Right ventricle myocardium superior (tissue), 1 donor: ENCODE results near the gene SPAG16. TPM values are rescaled to one million over a fixed set of nuclear protein-coding genes. Genes with fewer than 3 reads are reported as not detected.

Experiments used
- ATAC-seq: fragments of 200-7000 bp; cut with Tn5 transposase; one replicate; pipeline ENCODE4 v1.9.1; 2020; ENCODE audit warnings: mild to moderate bottlenecking; ENCODE audit not compliant: poor library complexity
- DNase-seq: peaks from one replicate; pipeline ENCODE4 v3.0.0-alpha.2; 2020
- intact Hi-C: fragments of 100-400 bp; cut with DNase I; formaldehyde crosslinking; loops from one replicate; pipeline ENCODE4 v1.11.2; 2022
- total RNA-seq: library from RNA; stranded (reverse); fragmentation: NEBNext Ultra II Directional; extraction: Animal tissue kit (Norgen Biotek cat#: 25700); gene quantifications from one replicate; pipeline ENCODE4 v1.2.1, GENCODE V29; 2021
- donor health status: DM: no; HTN: yes; CAD: no; lungs with severe emphysema.

The SPAG16 gene
- total RNA-seq, 1 donor from 2014 or later, result 17.8 TPM

DNA sequence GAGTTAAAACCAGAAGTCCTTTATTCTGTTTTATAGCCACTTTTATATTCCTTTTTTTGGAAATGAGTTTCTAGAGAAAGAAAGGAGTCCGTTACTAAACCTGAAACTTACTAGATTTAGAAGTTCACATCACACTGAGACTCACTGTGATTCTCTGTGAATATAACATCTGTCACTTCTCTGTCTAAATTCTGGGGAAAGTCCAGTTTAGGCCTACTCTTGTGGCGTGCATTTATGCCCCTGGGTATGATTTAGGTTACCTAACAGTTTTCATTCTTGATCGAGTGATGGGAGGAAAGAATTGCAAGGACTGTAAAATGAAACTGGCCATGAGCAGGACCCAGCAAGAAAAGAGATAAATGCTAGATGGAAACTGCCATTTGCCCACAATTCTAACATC, 449.6 kb downstream of the SPAG16 start:
- ATAC-seq, result no peak
- intact Hi-C loops, result no loop called here
- DNase-seq, result no peak

DNA sequence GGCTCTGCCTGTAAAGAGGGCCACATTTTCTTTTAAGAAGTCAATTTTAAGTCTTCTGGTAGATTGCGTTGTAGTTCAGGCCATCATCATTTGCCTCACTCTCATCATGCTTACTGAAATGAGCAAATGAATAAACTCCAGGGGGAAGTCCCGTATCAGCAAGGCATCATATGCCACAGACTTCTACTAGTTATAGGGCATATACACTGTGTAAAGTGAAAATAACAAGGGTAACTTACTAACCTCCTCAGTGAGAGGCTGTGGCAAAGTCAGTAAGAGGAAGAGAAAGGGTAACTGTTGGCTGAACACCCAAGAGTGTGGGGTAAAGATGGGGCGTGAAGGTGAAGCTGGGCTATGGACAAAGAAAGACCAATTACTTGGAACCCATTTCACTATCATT, 456.2 kb downstream of the SPAG16 start:
- DNase-seq (no peak), ATAC-seq (no peak)
- intact Hi-C loops, result no loop called here

DNA sequence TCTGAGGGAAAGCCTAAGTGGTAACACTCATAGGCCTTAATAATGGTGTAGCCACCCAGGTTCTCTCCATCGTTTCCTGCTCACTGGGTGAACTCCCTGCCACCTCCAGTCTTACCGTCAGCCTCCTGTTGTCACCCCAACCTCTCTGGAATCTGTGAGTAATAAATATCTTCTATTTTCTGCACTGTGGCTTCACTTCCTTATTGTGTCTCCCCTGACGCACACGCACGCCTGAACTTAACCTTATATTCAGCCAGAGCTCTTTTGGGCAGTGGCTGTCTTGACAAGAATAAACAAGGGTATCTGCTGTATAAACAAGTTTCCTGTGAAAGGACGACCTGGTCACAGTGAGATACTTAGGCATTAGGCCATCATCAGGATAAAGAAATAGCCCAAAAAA, 467.2 kb downstream of the SPAG16 start:
- intact Hi-C loops, result no loop called here
- DNase-seq (no peak), ATAC-seq (no peak)

DNA sequence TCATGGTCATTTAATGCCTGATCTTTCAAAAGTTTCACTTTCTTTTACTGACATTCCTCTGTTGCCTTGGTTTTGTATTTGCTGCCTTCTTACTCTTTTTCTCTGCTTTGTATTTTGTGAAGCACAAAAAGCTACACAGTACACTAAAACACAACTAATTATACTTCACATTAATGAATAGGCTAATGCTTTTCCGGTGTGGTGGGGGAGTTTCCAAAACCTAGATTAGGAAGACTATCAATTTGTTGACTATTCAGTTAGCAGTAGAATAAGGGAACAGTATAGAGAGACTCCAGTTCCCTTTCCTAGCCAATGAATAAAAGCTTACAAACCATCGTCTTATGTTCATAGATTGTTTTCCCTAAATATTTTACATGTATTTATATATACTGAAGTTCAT, 468.3 kb downstream of the SPAG16 start:
- DNase-seq, result no peak
- intact Hi-C loops, result no loop called here

DNA sequence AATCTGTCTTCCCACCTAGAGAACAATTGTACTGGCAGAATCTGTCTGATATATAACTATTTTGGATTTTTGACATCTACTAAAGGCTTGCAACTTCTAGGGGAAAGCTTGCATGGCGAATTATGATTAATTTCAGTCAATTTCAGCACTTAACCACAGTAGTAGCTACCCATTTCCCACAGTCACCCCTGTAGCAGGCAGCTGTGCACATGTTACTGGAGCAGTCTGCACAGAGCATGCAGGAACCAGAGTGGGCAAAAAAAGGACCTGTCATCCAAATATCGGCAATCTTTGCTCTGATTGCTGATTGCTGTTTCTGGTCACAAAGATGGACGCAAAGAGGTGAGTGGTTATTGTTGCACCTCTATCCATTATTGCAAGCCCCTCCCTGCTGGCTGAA, 473.3 kb downstream of the SPAG16 start:
- DNase-seq, result no peak
- no peak for ATAC-seq
- intact Hi-C loops, result no loop called here

More for the DNA sequence above, 468.3 kb downstream of the SPAG16 start:
- ATAC-seq, result no peak

DNA sequence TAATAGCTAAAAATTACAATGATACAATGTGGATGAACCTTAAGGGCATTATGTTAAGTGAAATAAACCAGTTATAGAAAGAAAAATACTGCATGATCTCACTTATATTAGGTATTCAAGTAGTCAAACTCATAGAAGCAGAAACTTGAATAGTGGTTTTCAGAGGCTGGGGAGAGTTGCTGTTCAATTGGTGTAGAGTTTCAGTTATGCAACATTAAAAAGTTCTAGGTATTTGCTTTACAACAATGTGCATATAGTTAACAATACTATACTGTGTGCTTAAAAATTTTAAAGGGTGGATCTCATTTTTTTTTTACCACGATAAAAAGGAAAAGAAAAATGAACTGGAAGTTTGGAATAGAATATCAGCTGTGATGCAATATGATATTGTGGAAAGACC, 479.1 kb downstream of the SPAG16 start:
- DNase-seq, result no peak
- intact Hi-C loops, result no loop called here
- ATAC-seq, result no peak

DNA sequence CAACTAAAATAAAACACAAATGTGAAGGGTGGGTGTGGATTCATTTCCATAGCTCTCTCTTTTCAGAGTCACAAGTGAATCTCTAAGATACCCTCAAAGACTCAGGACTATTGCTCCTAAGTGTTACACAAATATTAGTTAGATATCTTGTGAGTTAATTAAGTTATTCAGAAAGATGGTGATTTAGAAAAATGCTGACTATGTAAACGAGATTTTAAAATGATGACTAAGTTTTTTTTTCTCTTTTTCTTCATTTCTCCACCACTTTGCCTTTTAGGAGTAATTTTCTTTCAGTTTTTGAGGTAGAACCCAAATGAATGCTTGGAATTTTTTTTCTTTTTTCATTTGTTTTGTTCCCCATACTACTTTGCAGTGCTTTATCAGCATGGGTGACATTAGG, 479.7 kb downstream of the SPAG16 start:
- intact Hi-C loops, result no loop called here
- ATAC-seq, result no peak
- no peak for DNase-seq

DNA sequence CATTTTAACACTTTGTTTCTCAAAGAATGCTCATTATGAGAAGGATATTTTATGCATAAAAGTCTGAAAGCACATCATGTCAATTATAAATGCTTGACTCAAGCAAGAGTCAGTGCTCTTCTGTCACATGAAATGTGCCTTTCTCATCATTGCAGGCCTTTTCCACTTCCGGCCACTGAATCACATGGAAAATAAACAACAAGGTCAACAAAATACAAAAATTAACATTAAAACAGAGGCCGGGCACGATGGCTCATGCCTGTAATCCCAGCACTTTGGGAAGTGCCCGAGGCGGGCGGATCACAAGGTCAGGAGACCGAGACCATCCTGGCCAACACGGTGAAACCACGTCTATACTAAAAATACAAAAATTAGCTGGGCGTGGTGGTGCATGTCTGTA, 480.6 kb downstream of the SPAG16 start:
- DNase-seq, result no peak
- no peak for ATAC-seq
- intact Hi-C loops, result no loop called here

DNA sequence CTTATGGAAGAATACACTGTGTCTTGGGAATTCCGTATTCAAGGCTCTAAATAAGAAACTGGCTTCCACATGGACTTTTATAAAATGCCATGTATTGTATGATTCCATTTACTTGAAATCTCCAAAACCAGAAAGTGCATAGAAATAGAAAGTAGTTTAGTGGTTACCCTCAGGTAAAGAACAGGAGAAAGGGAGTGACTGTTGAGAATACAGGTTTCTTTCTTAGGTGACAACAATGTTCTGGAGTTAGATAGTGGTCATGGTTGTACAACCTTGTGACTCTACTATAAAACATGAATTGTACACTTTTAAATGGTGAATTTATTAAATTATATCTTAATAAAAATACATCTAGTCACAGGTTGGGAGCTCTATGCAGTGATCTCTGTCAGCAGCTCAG, 481.8 kb downstream of the SPAG16 start:
- ATAC-seq, result no peak
- intact Hi-C loops, result no loop called here
- DNase-seq, result no peak

DNA sequence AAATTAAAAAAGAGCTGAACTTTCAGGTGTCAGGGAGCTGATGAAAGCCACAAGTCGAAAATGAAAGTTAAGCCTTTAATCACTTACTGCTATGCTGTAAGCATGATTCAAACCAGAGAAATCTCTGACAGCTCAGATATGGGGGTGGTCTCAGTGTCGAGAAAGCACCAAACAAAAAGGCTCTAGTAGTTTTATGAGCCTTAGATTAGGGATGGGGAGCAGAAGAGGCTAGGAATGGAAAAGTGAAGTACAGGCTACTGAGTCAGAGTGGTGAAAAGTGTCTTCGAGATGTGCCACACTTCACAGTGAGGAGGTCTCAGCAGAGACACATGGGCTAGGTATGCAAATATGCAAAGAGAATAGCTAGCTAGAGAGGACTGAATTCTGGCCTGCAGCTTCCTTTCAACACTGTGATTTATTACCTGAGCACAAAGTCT, 482.2 kb downstream of the SPAG16 start:
- intact Hi-C loops, result no loop called here
- DNase-seq, result no peak
- no peak for ATAC-seq

DNA sequence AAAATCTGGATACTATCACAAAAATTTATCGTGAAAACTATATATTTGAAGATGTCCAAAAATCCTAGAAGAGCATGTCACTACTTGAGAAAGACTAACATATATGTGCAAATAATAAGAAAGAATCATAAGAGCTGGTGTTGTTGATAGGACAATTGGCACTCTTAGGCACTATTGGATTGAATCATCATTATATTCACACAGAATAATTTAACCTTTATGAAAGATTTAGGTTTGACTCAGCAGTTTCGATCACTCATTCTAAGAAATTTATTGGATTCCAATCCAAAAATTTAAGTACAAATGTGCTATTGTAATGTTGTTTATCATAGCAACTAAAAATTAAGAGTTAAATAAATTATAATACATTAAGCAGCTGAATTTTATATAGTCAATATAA, 503.6 kb downstream of the SPAG16 start:
- DNase-seq, result no peak
- no peak for ATAC-seq
- intact Hi-C loops, result no loop called here

DNA sequence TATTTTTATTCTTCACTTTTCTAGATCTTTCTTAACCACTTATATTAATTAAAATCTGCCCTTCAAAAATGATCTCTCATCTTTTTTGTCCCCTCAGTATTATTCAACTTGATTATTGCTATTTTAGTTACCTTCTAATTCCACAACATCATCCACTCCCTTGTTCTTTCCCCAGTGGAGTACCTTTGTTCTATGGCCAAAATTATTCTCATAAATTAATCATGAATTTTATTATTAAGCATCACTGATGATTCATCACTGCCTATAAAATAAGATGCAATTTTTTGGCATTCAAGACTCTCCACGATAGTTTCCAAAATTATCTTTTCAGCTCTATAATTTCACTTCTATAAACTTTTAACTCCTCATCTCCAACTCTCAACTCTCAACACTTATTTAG, 505.7 kb downstream of the SPAG16 start:
- DNase-seq, result no peak
- intact Hi-C loops, result no loop called here
- no peak for ATAC-seq

DNA sequence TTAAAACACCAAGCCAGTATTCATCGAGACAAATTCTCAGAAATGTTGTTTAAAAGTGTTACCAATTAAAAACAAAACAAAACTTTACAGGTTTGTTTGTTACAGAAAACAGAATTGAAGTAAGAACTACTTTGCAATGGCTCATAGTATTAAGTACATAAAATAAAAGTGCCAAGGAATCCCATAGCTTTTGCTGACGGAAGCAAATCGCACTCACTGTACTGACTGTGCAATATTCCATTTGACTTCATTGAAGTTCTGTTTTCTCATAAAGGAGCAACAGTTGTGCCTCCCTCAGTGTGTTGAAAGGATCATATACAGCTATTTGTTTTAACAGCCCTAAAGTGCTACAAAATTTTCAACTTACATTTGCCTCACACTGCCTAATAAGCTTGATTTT, 507.8 kb downstream of the SPAG16 start:
- ATAC-seq (no peak), DNase-seq (no peak)
- intact Hi-C loops, result no loop called here

DNA sequence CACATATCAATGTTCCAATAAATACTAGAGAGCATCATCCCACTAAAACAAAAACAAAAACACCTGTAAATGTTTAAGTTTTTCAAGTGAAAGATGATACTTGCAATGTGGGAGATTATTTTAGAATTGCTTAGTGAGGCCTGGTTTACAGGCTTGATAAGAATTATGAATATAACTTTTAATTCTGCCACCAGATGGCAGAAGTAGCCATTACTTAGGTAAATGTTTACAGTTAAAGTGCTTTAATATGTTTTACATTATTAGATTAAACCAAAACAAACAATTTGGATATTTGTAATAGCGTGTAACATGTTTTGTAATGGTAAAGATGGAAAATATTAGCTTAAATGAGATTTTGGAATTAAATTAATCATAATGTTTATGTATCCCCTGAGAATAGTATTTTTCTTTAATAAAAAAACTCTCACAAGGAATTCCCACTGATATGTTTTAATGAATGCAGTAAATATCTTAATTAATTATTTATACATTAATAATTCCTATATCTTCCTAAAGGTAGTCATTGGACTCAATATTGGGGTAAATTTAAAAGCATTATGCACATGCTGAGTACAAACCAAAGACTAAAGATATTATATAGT, 522.0 kb downstream of the SPAG16 start:
- intact Hi-C loops, result no loop called here
- no peak for ATAC-seq

DNA sequence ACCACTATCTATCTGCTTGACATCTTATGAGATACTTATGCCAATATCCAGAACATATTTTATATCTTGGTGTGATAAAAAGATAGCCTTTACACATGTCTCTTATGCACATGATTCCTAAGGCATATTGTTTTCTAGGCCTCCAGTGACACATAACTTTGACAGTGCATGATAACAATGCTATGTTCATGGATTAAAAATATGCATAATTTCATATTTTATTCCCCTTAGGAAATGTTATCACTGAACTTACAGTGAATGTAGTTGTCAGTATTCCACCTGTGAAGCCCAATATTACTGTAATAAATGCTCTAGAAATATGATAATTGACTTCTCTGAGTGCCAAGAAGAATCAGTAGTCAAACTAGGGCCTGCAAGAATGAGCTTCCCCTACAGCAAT, 532.3 kb downstream of the SPAG16 start:
- intact Hi-C loops, result no loop called here
- no peak for ATAC-seq
- no peak for DNase-seq

More for the DNA sequence above, 522.0 kb downstream of the SPAG16 start:
- no peak for DNase-seq

DNA sequence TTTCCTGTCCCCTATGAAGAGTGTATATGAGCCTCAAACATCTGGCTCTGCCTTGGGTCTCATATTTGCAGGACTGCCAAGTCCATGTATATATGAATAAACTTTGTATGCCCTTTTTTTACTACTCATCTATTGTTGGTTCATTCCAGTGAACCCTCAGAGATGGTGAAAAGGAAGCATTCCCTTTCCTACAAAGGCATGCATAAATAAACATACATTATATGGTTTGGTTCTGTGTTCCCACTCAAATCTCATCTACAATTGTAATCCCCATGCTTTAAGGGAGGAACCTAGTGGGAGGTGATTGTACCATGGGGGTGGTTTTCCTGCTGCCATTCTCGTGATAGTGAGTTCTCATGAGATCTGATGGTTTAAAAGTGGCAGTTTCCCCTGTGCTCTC, 534.2 kb downstream of the SPAG16 start:
- ATAC-seq, result no peak
- intact Hi-C loops, result no loop called here
- no peak for DNase-seq

DNA sequence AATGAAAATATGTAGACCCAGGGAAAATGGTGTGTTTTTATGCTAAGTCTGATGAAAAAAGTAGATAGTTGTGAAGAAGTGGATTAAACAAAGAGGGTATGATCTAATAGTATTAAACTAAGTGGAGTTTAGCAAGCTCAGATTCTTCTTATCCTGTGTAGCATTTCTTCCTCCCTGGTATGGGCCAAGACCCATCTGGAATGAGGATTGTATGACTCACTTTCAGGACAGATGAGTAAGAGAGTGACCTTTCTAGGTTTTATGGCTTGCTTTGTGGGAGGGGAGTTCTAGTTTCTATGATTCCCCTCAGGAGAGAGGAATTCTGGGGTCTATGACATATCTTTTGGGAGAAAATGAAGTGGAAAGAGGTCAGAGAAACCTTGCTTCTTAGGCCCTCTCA, 550.1 kb downstream of the SPAG16 start:
- no peak for ATAC-seq
- no peak for DNase-seq
- intact Hi-C loops, result no loop called here

DNA sequence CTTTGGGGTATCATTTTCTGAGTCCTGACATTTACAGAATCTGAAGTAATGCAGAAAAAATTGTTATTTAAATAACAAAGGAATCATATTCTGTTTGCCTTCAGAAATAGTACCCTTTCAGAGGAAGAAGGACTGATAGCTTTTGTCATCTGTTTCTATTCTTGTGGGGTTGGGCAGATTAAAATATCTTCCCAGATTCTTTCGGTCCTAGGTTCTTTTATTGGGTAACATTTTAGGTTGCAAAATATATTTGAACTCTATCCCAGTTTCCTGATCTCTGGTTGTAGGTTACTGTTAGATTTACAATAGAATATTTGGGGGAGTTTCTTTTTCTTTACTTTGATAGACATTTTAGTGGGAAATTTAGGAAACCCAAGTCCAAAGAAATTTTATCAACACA, 550.5 kb downstream of the SPAG16 start:
- ATAC-seq (no peak), DNase-seq (no peak)
- intact Hi-C loops, result no loop called here

DNA sequence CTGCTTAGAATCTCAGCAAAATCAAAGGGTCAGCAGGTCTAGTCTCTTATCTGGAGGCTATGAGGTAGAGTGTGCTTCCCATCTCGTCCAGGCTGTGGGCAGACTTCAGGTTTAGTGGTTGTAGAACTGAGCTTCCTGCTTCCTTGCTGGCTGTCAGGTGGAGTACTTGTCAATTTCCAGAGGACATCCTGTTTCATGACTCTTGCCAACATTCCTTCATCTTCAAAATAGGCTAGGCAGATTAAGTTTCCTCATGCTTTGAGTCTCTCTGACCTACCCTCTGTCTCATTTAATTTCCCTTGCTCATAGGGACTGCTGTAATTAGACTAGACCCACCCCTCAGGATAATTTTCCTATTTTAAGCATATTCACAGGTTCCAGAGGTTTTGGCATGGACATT, 562.6 kb downstream of the SPAG16 start:
- intact Hi-C loops, result no loop called here
- DNase-seq (no peak), ATAC-seq (no peak)

DNA sequence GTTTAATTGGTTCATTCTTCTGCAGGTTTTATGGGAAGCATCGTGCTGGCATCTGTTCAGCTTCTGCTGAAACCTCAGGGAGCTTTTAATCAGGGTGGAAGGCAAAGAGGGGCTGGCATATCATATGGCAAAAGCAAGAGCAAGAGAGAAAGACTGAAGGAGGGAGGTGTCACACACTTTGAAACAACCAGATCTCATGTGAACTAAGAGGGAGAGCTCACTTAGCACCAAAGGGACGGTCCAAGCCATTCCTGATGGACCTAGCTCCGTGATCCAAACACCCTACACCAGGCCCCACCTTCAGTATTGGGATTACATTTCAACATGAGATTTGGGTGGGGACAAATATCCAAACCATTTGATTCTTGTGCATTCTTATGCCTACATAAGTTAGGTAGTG, 563.1 kb downstream of the SPAG16 start:
- no peak for DNase-seq
- ATAC-seq, result no peak
- intact Hi-C loops, result no loop called here

DNA sequence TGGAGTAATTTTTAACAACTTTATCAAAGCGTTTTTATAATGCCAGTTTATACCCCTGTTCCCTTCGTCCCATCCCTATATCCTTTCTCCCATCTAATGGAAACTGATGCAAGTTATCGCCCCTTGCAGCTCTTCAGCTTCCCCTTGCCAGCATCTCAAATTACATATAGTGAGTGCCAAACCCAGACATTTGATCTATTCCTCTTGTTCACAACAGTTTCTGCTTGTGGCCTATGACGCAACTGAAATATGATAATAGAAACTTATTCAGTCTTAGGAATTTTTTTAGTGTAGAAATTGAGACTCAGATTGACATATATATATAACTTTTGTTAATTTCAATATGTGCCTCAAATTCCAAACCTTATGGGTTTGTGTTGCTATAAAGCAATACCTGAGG, 564.4 kb downstream of the SPAG16 start:
- DNase-seq, result no peak
- intact Hi-C loops, result no loop called here
- no peak for ATAC-seq
